K562 (cell line): ENCODE results near the gene SEC22C.

Source experiments
- MXD1 ChIP-seq: fragments of 250-450 bp; sonication (Bioruptor Pico); IDR thresholded peaks from 2 replicates; pipeline ENCODE4 v1.8.0; 2021; ENCODE audit warnings: borderline replicate concordance, mild to moderate bottlenecking, moderate library complexity; ENCODE audit not compliant: poor library complexity, severe bottlenecking
- RBBP5 ChIP-seq: fragments of 200-600 bp; sonication (generic); IDR thresholded peaks from 2 replicates; pipeline ENCODE4 v1.6.1; 2012; ENCODE audit warnings: borderline replicate concordance, mild to moderate bottlenecking, low read length, control low read depth, inconsistent platforms; ENCODE audit not compliant: insufficient read depth, poor library complexity, severe bottlenecking
- TAF1 ChIP-seq: IDR thresholded peaks from 2 replicates; pipeline ENCODE4 v1.6.1; 2011; ENCODE audit warnings: mild to moderate bottlenecking, low read length, moderate library complexity; ENCODE audit not compliant: insufficient read depth, control insufficient read depth, severe bottlenecking; ENCODE audit errors: extremely low read depth
- ZNF174 ChIP-seq: fragments of 250-450 bp; sonication (Bioruptor Pico); IDR thresholded peaks from 2 replicates; pipeline ENCODE4 v1.4.0; 2020; ENCODE audit warnings: mild to moderate bottlenecking
- TF ChIP-seq, protein P1 (sequence below): sonication (generic); formaldehyde crosslinking; IDR thresholded peaks from 2 replicates; pipeline ENCODE4 v1.8.1; 2022; ENCODE audit warnings: missing genetic modification reagents

DNA sequence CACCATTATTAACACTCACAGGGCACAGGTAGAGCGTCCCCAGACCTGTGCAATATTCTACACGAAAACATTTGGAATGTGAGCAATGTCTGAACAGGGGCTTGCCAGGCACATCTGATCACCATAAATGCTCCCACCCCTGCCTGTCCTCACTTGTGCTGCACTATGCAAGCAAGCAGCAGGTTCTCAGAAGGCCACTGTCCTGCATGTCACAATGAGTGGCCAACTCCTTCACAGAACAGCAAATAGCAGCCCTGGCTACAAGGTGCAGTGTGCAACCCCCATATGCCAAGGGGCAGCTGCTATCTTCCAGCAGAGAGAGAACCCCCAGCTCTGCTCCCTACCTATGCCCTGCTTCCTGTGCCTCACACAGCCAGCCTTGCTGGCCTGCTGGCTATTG, 32.6 kb downstream of the SEC22C start:
- TF ChIP-seq MXD1 (CRISPR knock-in tag) (no peak), TAF1 (no peak), ZNF174 (no peak), RBBP5 (no peak)
- TF ChIP-seq, protein P1, sequence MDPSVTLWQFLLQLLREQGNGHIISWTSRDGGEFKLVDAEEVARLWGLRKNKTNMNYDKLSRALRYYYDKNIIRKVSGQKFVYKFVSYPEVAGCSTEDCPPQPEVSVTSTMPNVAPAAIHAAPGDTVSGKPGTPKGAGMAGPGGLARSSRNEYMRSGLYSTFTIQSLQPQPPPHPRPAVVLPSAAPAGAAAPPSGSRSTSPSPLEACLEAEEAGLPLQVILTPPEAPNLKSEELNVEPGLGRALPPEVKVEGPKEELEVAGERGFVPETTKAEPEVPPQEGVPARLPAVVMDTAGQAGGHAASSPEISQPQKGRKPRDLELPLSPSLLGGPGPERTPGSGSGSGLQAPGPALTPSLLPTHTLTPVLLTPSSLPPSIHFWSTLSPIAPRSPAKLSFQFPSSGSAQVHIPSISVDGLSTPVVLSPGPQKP, result no peak
